Fibroblast of the conjunctiva (primary cell): Measurements from ENCODE around the gene ZEB2.

Source experiments
- DNase-seq: peaks from one replicate; pipeline ENCODE4 v3.0.0-alpha.2; 2010; ENCODE audit warnings: low read depth

Gene ZEB2

DNA sequence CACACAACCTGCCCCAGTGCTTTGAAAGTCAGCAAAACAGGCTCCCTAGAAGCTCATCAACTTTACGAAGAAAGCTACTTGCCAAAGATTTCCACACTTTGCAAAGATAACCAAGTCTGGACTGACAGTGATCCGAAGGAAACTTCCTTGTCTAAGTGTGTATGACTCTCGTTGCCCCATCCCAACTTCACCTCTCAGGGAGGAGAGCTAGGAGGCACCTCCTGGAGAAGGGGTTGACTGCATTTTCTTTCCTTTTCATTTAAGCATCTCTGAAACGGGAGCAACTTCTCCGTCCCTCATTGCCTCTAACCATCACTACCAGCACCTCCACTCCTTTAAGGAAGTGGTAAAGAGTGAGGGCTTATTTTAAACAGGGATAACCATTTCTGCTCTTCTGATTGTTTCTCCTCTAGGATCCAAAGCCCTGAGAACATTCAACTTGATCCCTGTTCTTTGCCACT, 7.0 kb downstream of the ZEB2 start:
- no peak for DNase-seq

DNA sequence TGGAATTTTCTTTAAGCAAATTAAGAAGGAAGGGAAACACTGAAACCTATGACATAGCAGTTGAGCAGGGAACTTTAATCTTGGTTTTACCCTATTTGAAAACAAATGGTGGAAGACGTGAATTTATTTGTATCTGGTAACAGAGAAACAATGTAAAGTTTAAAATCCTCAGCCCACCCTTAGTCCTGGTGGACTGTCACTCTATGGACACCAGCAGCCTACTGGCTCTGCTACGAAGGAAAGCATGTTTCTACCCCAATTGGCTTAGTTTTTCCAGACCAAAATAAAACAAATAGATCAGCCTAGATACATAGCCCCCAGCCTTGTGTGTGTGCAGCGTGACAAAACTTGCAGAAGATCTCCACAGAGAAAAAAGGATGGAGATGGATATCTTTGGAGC, 7.4 kb downstream of the ZEB2 start:
- DNase-seq, result no peak

DNA sequence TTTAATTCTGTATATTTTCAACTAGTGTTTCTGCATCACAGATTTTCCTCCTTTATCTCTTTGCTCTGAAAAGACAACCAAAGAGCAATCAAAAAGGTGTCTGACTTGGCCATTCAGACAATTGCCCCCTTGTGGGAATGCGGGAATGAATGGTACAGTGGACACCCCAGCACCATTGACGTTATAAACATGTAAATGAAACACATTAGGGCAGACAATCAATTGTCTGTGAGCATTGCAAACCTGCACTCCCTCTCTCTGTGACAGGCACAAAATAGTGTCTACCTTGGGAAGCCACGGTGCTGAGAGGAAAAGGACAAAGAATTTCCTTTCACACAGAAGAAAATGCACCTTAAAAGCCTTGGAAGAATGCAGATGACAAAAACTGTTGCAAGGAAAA, 8.0 kb downstream of the ZEB2 start:
- no peak for DNase-seq

DNA sequence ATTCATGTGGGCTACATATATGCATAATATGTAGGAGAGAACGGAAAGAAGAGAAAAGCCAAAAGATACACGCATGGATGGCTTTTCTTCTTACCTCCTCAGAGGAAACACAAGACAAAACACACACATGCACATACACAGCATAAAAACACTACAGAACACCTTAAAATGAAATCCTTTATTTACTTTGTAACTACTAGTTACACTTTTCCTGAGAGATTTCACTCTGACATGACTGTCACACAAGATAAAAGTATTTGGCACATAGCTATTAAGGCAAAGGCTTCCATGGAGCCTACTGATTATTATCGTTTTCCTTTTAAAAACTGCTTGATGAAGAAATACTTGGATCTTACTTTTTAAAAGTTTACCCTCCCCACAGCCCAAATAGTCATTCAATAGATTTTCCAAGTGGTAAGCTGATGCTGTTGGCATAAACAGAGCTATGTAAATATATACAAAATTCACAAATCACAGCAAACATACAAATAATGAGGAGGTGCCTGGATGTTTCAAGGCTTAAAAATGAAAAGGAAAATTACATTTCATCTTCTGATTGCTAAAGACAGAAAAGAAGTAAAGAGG, 8.6 kb downstream of the ZEB2 start:
- no peak for DNase-seq

DNA sequence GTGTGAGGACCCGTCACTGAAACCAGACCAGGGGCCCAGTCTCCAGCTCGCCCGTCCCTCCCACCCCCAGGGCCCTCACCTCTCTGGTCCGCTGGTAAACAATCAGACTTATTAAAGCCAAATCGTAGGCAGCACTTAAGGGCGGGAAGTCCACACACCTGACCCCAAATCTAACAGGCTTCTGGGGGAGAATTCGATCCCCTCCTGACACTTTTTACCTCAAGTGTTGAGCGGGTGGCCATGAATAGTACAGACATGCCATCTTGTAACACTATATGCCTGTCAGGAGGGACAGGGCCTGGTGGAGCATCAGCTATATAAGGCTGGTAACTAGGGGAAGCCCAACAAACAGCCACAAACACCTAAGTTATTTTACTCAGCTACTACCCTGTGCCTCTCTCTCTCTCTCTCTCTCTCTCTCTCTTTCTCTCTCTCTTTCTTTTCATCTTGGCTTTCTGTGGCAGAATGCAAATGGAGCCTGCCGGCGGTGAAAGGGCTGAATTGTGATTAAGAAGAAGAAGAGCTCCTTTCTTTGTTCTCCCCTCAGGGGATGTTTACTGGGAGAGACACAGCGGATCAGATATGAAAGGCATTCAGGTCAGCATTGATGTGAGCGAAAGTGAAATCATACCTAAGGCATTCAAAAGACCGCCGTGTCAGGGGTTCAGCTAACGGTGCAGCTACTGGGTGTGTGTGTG, 9.5 kb downstream of the ZEB2 start:
- no peak for DNase-seq

DNA sequence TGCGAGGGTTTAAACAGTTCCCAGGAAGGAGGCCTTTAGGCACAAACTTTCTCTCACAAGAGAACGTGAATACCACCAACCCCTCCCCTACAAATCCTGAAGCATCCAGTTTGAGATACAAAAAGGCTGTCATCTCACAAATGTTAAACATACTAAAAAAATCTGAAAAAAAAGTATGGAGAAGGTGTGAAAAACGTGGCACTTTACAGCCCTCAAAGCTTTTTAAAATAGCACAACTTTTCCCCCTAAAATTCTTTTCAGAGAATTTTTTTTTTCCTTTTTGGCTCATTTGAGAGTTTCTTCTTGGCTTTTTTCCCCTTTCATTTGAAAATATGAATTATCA, 10.1 kb downstream of the ZEB2 start:
- no peak for DNase-seq

DNA sequence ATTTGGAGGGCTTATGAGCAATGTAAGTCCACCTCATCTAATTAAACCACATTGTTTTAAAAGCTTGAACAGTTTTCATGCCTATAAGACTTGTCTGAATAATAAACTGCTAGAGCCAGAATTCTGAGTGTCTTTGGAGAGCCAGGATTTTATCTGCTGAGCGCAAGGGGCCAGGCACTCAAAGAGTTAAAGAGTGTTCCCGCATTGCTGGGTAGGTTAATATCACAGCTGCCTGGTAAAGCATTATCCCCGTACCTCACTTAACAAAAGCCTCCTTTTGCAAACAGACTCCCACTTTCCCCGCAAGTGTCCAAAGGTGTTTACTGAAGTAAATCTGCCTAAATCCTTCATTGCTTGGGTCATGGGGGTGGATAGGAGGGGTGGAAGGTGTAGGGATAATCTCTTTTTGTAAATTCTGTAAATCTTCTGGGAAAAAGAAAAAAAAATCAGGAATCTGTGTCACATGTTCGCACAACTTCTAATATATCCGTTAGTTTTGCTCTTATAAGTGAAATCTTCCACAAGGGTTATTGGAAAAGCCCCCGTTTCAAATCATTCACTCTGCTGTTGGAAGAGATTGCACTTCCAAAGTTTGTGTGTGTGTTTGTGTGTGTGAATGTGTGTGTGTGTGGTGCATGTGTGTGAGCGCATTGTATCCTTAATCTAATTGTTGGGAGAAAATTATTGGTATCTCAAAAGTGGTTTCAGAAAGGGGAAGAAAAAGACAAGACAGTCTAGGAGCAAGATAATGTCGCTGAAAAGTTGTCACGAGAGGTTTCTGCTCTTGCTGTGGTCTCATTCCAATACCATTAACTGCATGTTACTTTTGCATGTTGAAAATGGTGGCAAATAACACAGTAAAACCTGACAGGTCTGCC, 10.7 kb downstream of the ZEB2 start:
- DNase-seq, result no peak

DNA sequence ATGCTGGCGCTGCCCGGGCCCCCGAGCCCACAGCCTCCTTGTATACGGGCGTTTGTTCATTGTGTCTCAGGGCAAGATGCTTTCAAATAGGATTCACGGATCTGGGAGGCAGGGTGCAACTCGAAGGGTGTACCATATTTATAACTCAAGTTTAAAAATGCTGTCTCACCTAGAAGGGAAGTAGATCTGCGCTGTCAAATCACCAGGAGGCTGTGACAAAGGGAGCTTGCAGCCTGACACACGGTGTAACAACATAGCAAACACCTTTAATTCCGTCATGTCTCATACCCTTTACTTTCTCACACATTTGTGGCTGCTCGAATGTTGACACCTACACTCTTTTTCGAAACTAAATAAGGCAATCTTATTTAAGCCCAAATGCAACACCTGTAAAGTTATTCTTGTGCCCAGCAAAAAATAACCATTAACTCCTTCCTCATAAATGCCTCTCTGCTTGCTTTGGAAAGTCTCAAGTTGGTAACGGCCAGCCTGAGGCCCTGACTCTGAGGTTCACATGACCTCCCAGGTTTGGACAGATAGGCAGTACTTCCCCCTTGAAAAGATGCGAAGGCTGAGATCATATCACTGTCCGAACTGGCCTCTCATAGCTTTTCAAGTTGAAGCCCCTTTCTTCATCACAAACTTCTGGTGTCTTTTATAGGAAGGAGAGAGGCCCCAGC, 11.6 kb downstream of the ZEB2 start:
- DNase-seq, result no peak

DNA sequence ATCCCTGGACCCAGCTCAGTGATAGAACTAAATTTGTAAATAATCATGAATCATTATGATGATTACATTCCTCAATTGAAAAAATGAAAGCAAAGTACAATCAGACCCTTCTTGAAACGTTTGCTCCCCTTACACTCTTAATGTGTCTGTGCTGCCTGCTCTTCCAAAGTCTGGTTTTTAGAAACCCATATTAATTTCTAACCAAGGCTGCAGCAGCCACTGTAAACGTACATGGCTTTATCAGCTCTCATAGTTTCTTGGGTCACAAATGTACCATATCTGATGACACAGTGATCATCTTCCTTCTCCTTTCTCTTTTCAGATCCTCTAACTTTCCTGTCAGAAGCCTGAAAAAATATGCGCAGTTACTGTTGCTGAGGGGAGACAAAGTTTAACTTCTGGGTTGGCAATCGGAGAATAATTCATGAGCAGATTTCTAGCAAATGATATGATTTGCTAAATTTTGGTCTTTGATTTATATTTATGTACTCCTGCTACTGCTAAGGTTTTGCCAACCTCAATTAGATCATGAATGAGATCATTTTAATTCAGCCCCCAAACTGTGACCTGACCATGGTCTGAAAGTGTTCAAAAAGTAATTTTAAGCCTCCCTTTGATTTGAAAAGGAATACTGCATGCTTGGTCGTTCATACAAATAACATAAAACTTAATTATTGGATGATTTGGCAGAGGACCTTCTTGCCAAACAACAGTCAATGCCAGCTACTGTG, 12.3 kb downstream of the ZEB2 start:
- DNase-seq, result no peak

DNA sequence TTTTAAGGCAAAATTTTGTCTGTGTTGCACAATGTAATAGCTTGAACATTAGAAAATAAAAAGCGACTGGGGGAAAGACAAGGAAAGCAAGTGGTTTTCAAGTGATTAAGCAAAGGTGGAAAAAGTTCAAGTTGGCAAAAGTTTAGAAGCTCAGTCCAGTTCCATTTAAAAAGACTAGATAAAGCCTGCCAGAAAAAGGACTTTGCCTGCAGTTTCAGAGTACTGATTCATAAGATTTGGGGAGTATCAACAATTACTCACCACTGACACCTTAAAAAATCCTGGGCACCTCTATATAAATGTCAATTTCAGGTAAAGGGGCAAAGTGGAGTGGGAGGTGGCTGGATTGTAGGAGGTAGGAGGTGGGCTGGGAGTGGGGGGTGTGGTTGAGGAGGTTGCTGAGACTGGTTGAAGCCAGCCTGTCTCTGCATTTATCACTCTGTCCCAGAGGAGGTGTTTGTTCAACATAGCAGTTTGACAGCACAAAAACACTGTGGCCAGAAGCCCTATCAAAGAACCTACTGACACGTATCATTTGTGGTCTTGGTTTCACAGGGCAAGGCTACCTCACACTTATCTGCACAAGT, 14.6 kb downstream of the ZEB2 start:
- no peak for DNase-seq

DNA sequence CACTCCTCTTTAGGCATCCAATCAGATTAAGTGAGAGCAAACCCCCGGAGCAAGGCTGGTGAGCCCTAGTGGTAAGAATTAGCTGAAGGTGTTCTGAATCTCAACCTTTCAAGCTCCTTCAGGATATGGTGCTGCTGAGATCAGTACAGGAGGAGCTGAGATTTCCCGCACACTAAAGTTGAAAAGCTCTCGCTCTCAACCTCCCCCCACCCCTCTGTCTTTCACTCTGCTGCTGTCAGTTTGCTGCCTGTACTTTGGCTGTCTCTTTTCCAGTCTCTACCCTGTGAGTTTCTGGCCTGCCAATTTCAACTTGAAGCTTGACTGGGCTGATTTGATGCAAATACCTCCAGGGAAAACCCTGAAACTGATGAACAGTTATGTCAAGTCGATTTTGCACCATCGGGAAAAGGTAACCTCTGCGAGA, 15.7 kb downstream of the ZEB2 start:
- no peak for DNase-seq

DNA sequence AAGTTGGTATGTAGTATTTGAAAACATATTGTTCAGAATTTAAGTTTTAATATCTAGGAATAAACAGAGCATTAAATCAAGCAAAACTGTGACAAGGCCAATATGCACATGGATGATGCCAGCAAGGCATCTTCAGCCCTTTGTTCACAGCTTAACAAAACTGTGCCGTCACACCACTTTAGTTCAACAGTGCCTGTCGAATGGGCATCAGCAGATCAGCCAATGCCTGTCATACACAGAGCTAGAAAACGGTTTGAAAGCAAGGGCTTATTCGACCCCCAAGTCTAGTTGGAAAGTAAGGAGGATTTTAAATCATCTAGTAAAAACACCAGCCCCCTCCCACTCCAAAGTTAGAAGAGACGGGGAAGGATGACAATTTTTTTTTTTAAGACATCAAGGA, 16.7 kb downstream of the ZEB2 start:
- no peak for DNase-seq

DNA sequence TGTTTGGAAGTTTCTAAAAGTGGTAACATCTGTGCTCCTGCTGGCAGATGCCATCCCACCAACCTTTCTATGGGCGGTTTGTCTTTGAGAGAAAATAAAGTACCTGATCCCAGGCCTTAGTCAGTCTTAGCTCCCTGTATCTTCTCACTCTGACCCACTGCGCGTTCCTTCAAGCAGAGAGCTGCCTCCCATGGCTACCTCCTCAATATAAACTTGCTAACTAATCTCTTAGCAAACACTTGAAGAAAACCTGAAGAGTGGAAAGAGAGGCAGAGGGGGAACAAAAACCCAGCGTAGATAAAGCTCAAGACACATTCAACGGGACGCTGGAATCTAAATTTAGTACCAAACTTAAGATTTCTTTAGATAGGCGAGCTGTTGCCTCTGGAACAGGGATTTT, 17.6 kb downstream of the ZEB2 start:
- no peak for DNase-seq

DNA sequence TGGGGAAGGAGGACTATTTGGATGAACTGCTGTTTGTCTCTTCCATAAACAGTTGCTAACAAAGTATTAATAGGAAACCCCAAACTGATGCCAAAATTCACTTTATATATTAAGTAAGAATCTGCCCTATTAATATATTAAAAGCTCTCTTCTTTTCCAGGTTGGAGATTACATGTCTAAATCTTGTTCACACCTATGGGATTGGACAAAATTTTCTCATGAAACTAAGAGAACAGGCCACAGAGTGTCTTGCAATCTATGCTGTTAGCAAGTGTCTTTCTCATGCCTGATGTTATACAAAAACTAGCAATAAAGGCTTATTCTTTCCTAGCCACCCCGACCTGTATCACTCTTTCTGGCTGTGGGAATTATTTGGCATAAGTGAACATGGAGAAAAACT, 18.3 kb downstream of the ZEB2 start:
- DNase-seq, result no peak

DNA sequence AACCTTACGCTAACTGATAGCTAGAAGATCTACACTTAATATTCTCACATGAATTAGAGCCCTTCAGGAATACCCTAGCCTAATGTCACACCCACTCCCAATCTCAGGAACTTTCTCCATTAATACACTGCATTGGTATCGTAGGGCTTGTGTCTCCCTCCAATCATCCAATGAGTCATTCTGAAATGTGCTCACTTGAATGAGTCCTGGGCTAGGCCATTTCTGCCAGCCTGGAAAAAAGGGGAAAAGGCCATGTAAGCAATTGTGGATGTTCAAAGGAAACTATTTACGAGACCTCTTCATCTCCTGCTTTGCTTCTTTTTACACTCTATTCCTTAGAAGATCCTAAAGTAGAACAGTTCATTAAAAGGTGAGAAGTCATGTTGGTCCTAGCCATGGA, 18.8 kb downstream of the ZEB2 start:
- no peak for DNase-seq

DNA sequence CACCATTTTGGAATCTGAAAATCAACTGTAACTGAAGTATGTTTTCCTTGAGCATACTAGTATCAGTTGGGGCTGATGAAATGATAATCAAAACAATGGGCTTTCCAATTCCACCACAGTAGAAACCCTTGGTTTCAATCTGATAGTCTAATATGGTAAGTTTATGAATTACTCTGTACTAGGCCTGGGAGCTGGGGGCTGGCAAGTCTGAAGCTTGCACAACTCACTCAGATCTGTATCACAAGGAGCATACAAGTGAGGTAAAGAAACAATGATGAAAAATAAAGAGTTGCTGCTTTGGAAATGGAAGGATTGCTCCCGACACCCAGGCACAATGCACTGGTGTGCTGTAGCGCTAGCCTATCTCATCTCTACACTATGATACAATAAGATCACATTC, 19.4 kb downstream of the ZEB2 start:
- no peak for DNase-seq

DNA sequence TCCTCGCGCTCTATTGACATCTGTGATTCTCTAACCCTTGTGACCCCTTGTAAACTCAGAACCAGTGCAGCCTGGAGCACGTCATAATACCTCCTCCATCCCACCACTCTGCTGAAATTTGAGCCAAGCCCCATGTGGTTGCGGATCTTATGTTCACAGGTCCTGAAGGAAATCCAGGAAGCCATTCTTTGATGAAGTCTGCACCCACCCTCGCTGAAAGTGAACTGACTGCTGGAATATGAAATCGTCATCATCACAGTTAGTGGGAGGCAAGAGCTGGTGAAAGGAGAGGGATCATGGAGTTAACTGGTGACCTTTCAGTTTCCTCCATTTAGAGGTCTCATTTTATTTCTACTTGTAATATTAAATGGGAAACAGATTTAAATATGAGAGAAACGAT, 21.6 kb downstream of the ZEB2 start:
- DNase-seq, result no peak

DNA sequence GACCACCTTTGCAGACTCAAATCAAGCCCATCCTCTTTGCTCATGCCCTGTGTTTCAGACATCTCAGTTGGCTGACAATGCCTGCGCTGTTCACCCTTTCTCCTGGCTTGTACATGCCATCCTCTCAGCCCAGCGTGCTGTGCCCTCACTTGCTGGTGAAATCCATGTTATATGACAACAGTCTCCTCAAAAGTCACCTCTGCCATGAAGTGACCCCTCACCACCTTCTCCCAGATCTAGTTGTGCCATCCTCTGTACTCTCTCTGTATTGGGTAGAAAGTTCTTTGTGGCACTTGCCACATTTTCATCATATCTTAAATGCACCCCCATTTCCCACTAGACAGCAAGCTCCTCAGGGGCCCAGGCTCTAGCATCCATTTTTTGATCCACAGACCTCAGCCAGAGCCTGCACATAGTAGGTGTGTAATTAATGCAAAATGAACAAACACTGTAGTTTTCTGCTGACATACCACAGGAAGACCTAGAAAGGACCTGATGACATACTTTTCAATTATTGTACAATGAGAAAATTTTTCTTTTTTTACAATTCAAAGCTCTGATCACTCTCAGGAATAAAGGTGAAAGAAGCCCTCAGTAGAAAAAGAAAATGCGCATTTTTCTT, 22.8 kb downstream of the ZEB2 start:
- no peak for DNase-seq

DNA sequence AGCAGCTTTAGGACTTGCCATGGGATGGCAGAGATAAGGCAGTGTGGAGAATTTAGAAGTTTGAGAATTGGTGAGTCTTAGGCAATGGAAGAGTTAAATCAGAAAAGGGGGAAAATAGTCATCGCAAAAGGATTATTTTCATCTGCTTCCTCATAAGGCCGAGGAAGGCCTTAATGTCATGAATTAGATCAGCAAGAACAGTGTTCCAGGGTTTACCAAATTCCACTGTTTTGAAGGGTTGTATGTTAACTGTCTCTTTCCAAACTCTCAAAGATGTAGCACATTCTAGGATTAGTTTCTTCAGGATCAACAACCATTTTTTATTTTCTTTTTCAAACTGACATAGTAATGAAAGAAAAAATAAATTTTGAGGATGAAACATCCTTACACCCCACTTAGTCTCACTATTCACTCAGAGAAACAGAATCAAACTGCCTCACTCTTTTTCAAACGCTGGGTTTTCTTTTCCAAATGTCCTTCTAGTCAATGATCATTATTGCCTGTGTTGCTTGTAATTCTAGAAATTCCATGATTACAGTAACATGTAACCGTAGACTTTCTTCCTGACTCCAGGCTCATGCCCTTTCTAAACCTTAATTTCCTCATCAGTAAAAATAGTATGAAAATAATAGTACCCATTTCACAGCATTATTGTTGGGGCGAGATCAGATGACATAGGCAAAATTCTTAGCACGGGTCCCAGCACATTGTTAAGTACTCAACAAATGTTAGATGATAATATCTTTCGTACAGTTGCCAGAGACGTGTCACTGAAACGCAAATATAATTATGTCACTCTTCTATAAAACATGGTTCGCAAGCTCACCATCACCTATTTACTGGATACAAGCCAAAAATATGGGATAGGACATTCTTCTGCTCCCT, 23.6 kb downstream of the ZEB2 start:
- no peak for DNase-seq
